LNCAP (cell line): ENCODE results near the gene OPRM1.

ENCODE experiments used
- CTCF ChIP-seq: fragments of 450-650 bp; IDR thresholded peaks from 2 replicates; pipeline ENCODE4 v1.5.1; 2017; ENCODE audit warnings: mild to moderate bottlenecking

OPRM1 gene

GRCh38 chr6:154039231-154039842 is at the start of gene OPRM1:
OPRM1 (plus strand) TSS chr6:154039240; CDS start chr6:154039545, 305 bp downstream.
- no peak for TF ChIP-seq CTCF

- no peak for TF ChIP-seq CTCF
These were observed 49.1 kb upstream of the OPRM1 start for GRCh38 chr6:153989989-153990388.

GRCh38 chr6:153994004-153994403 is 45.0 kb upstream of the OPRM1 start:
- TF ChIP-seq CTCF = no peak

- TF ChIP-seq CTCF = no peak
These were observed 44.2 kb upstream of the OPRM1 start for GRCh38 chr6:153994811-153995210.

GRCh38 chr6:153997221-153997620 is 41.8 kb upstream of the OPRM1 start:
- TF ChIP-seq CTCF = no peak

GRCh38 chr6:154001494-154002285 is 37.4 kb upstream of the OPRM1 start:
- no peak for TF ChIP-seq CTCF

GRCh38 chr6:154002894-154003293 is 36.1 kb upstream of the OPRM1 start:
- TF ChIP-seq CTCF = no peak
